NCI-H1417 treated with DMSO at 0.1 percent for 48 hours (cell line): ENCODE results near the gene SLC25A21.
A peak's percentile ranks its signal among the peaks of the same experiment; 100 is the strongest.

Source experiments
- DNase-seq: peaks from one replicate; lab custom pipeline; 2025; lab: John Stamatoyannopoulos, UW

The SLC25A21 gene

GRCh38 chr14:36661506-36662257 lies 510.7 kb downstream of the SLC25A21 start, which contains the start of gene PAX9:
PAX9 (plus strand) TSS chr14:36661860; CDS start chr14:36662090, 230 bp downstream.
- peak; percentile 95 for DNase-seq

- DNase-seq = peak; percentile 95
Measured at GRCh38 chr14:36660736-36661505, 511.5 kb downstream of the SLC25A21 start.

- DNase-seq = no peak
Measured at GRCh38 chr14:36659822-36660735, 512.3 kb downstream of the SLC25A21 start.

- no peak for DNase-seq
Measured at GRCh38 chr14:36659010-36659821, 513.2 kb downstream of the SLC25A21 start.

- DNase-seq = no peak
Measured at GRCh38 chr14:36658123-36659009, 514.0 kb downstream of the SLC25A21 start.

- DNase-seq = no peak
Measured at GRCh38 chr14:36657399-36658122, 514.8 kb downstream of the SLC25A21 start.

GRCh38 chr14:36656687-36657398 lies 515.6 kb downstream of the SLC25A21 start:
- no peak for DNase-seq

- DNase-seq = no peak
Measured at GRCh38 chr14:36655963-36656686, 516.3 kb downstream of the SLC25A21 start.

GRCh38 chr14:36655571-36655962 lies 516.8 kb downstream of the SLC25A21 start:
- no peak for DNase-seq

GRCh38 chr14:36654794-36655381 lies 517.5 kb downstream of the SLC25A21 start:
- no peak for DNase-seq

GRCh38 chr14:36653962-36654793 lies 518.2 kb downstream of the SLC25A21 start:
- no peak for DNase-seq

GRCh38 chr14:36653413-36653812 lies 519.0 kb downstream of the SLC25A21 start:
- DNase-seq = no peak

- no peak for DNase-seq
Measured at GRCh38 chr14:36652542-36653201, 519.7 kb downstream of the SLC25A21 start.

GRCh38 chr14:36649872-36650650 lies 522.3 kb downstream of the SLC25A21 start:
- DNase-seq = no peak
